Liver (tissue), 9 donors: Measurements from ENCODE around the gene FSD1L. TPM values are rescaled to one million over a fixed set of nuclear protein-coding genes. Genes with fewer than 3 reads are reported as not detected.

Source experiments
- DNase-seq: peaks from one replicate; pipeline ENCODE4 v3.0.0-alpha.2; 2017; ENCODE audit warnings: low spot score
- H3K27ac ChIP-seq, 2 donors: one replicate each; pipeline ENCODE4 v1.7.0; 2013; ENCODE audit warnings: inconsistent platforms in 2 of 2, low read length in 2 of 2, control low read depth in 1 of 2, low read depth in 1 of 2, mild to moderate bottlenecking in 1 of 2
- H3K27me3 ChIP-seq, 4 donors: one replicate each; pipeline versions ENCODE4 v1.6.1 to v1.7.0; 2013; ENCODE audit warnings: low read length in 3 of 4, inconsistent platforms in 1 of 4, mild to moderate bottlenecking in 1 of 4, moderate library complexity in 1 of 4; ENCODE audit not compliant: control insufficient read depth in 4 of 4, insufficient read depth in 4 of 4
- H3K36me3 ChIP-seq, 4 donors: one replicate each; pipeline versions ENCODE4 v1.6.1 to v1.7.0; 2013; ENCODE audit warnings: low read length in 3 of 4, mild to moderate bottlenecking in 3 of 4, low read depth in 1 of 4, moderate library complexity in 1 of 4; ENCODE audit not compliant: control insufficient read depth in 4 of 4, insufficient read depth in 3 of 4
- H3K4me1 ChIP-seq, 4 donors: one replicate each; pipeline versions ENCODE4 v1.6.1 to v1.7.0; 2013; ENCODE audit warnings: low read length in 3 of 4, mild to moderate bottlenecking in 3 of 4, moderate library complexity in 1 of 4; ENCODE audit not compliant: control insufficient read depth in 4 of 4, insufficient read depth in 4 of 4
- H3K4me3 ChIP-seq, 3 donors: one replicate each; pipeline versions ENCODE4 v1.6.1 to v1.7.0; 2013; ENCODE audit warnings: low read length in 3 of 3, control low read depth in 1 of 3, low read depth in 1 of 3, mild to moderate bottlenecking in 1 of 3
- H3K9ac ChIP-seq, 2 donors: one replicate each; pipeline ENCODE4 v1.7.0; 2013; ENCODE audit warnings: low read length in 2 of 2, mild to moderate bottlenecking in 2 of 2, moderate library complexity in 2 of 2, control low read depth in 1 of 2, low read depth in 1 of 2
- H3K9me3 ChIP-seq, 4 donors: one replicate each; pipeline versions ENCODE4 v1.6.1 to v1.7.0; 2013; ENCODE audit warnings: low read length in 3 of 4; ENCODE audit not compliant: control insufficient read depth in 4 of 4
- CTCF ChIP-seq: fragments of 150-350 bp; IDR thresholded peaks from 2 replicates; pipeline ENCODE4 v1.5.1; 2017; ENCODE audit warnings: improper control_type of control experiment, low read depth, low read length; ENCODE audit not compliant: missing input control
- EGR1 ChIP-seq, 2 donors: IDR thresholded peaks; 2 replicates each; pipeline ENCODE4 v1.6.1; 2016 to 2018; ENCODE audit warnings: antibody characterized with exemption in 2 of 2, low read depth in 2 of 2
- FOXA1 ChIP-seq: IDR thresholded peaks from 2 replicates; pipeline ENCODE4 v1.6.1; 2016; ENCODE audit warnings: antibody characterized with exemption
- FOXA2 ChIP-seq: IDR thresholded peaks from 2 replicates; pipeline ENCODE4 v1.6.1; 2016; ENCODE audit warnings: antibody characterized with exemption
- GABPA ChIP-seq, 2 donors: IDR thresholded peaks in 1 of 2; conservative IDR thresholded peaks in 1 of 2; 2 replicates each; pipeline ENCODE4 v1.6.1; 2016; ENCODE audit warnings: antibody characterized with exemption in 2 of 2, mild to moderate bottlenecking in 1 of 2, moderate library complexity in 1 of 2
- HNF4A ChIP-seq, 2 donors: conservative IDR thresholded peaks; 2 replicates each; pipeline ENCODE4 v1.6.1; 2016; ENCODE audit warnings: antibody characterized with exemption in 2 of 2, mild to moderate bottlenecking in 2 of 2
- HNF4G ChIP-seq: IDR thresholded peaks from 2 replicates; pipeline ENCODE4 v1.6.1; 2016; ENCODE audit warnings: antibody characterized with exemption
- MAX ChIP-seq: IDR thresholded peaks from 2 replicates; pipeline ENCODE4 v1.6.1; 2016; ENCODE audit warnings: antibody characterized with exemption
- NR2F2 ChIP-seq: IDR thresholded peaks from 2 replicates; pipeline ENCODE4 v1.6.1; 2016; ENCODE audit warnings: antibody characterized with exemption
- REST ChIP-seq: IDR thresholded peaks from 2 replicates; pipeline ENCODE4 v1.6.1; 2016; ENCODE audit warnings: antibody characterized with exemption, mild to moderate bottlenecking
- RXRA ChIP-seq, 2 donors: IDR thresholded peaks; 2 replicates each; pipeline ENCODE4 v1.6.1; 2017 to 2018; ENCODE audit warnings: antibody characterized with exemption in 2 of 2, mild to moderate bottlenecking in 1 of 2
- SP1 ChIP-seq: IDR thresholded peaks from 2 replicates; pipeline ENCODE4 v1.6.1; 2018; ENCODE audit warnings: antibody characterized with exemption, mild to moderate bottlenecking
- TAF1 ChIP-seq: conservative IDR thresholded peaks from 2 replicates; pipeline ENCODE4 v1.6.1; 2016; ENCODE audit warnings: antibody characterized with exemption, mild to moderate bottlenecking
- YY1 ChIP-seq: IDR thresholded peaks from 2 replicates; pipeline ENCODE4 v1.6.1; 2016; ENCODE audit warnings: antibody characterized with exemption, mild to moderate bottlenecking
- WGBS: extraction: QIAGEN DNeasy Blood & Tissue Kit; methylation state at CpG from one replicate; pipeline ENCODE4 v1.1.7; 2013; 5-methylcytosine and 5-hydroxymethylcytosine counted together
- polyA plus RNA-seq, 2 donors: library from polyadenylated mRNA; stranded (reverse) in 1 of 2; unstranded in 1 of 2; fragments of 200-250 nt in 1 of 2; fragments of >200 nt in 1 of 2; fragmentation: Nextera tagmentation in 1 of 2; extraction: Ambion mirVana in 1 of 2; gene quantifications; one replicate each; pipeline versions ENCODE4 v1.2.1 to v1.2.3, GENCODE V29; 2013 to 2015
- total RNA-seq, 2 donors: library from RNA; depleted of rRNA; stranded (reverse); fragments of >200 nt; gene quantifications; one replicate each; pipeline ENCODE4 v1.2.3, GENCODE V29; 2014
- donor health status: healthy.
- donor health status: healthy.
- donor health status: healthy.
- donor health status: healthy.
- donor health status: healthy.

The FSD1L gene
- total and polyA plus RNA-seq, 4 donors, result 0.38 to 3.6 (median 1.9) TPM

GRCh38 chr9:105426657-105427056 is 21.2 kb upstream of the FSD1L start:
- no peaks in the 10 kb centered on the region for H3K9me3 ChIP-seq
- peaks cover 2 to 14% (median 7%) of the 10 kb centered on the region in 4 donors for H3K4me1 ChIP-seq
- H3K27me3 ChIP-seq, result no peaks in the 10 kb centered on the region
- TF ChIP-seq YY1 (no peak), GABPA (IDR thresholded peaks at IDR 0.05 in 1 of 2, conservative IDR thresholded peaks at IDR 0.05 in 1 of 2) (no peak), REST (no peak), HNF4A (conservative IDR thresholded peaks at IDR 0.05) (no peak), MAX (no peak), NR2F2 (no peak), EGR1 (IDR thresholded peaks at IDR 0.05; ENCODE audit: low read depth in 2 of 2) (no peak), SP1 (no peak), FOXA2 (no peak), HNF4G (no peak)
- DNase-seq, result no peak
- H3K4me3 ChIP-seq, result no peak overlapping the region
- H3K9ac ChIP-seq, result no peak overlapping the region
- no peak overlapping the region for H3K27ac ChIP-seq
- WGBS, result 96% methylated on average over 3 of the region's 3 CpGs
- no peaks in the 10 kb centered on the region for H3K36me3 ChIP-seq

- no peaks in the 10 kb centered on the region for H3K27me3 ChIP-seq
- DNase-seq, result no peak
- peaks cover 4 to 26% (median 23%) of the 10 kb centered on the region in 4 donors for H3K4me1 ChIP-seq
- TF ChIP-seq HNF4A (conservative IDR thresholded peaks at IDR 0.05), result peak in 1 of 2 donors; percentile 62
- peak in 1 of 2 donors; percentile 11 for TF ChIP-seq RXRA (IDR thresholded peaks at IDR 0.05)
- no peak for TF ChIP-seq FOXA2
- no peak overlapping the region for H3K4me3 ChIP-seq
- H3K27ac ChIP-seq, result no peak overlapping the region
- H3K9me3 ChIP-seq, result no peaks in the 10 kb centered on the region
- 66% methylated on average over 9 of the region's 9 CpGs for WGBS
- no peaks in the 10 kb centered on the region for H3K36me3 ChIP-seq
- no peak overlapping the region for H3K9ac ChIP-seq
Observed at GRCh38 chr9:105431424-105432246, 16.2 kb upstream of the FSD1L start.

GRCh38 chr9:105432247-105432842 is 15.5 kb upstream of the FSD1L start:
- Histone ChIP-seq H3K27ac (no peak overlapping the region), H3K36me3 (no peaks in the 10 kb centered on the region), H3K9ac (no peak overlapping the region), H3K4me3 (no peak overlapping the region), H3K27me3 (no peaks in the 10 kb centered on the region), H3K9me3 (no peaks in the 10 kb centered on the region), H3K4me1 (peaks cover 4 to 28% (median 23%) of the 10 kb centered on the region in 4 donors)
- no peak for DNase-seq
- WGBS, result 36% methylated on average over 2 of the region's 2 CpGs
- no peak for TF ChIP-seq TAF1
- TF ChIP-seq FOXA1, result no peak
- peak; percentile 54 for TF ChIP-seq HNF4G
- TF ChIP-seq CTCF, result no peak
- no peak for TF ChIP-seq NR2F2
- TF ChIP-seq EGR1 (IDR thresholded peaks at IDR 0.05; ENCODE audit: low read depth in 2 of 2), result no peak
- peak; percentile 89 to 90 for TF ChIP-seq HNF4A (conservative IDR thresholded peaks at IDR 0.05)
- TF ChIP-seq YY1, result peak; percentile 78
- peak; percentile 33 for TF ChIP-seq REST
- no peak for TF ChIP-seq MAX
- TF ChIP-seq SP1, result peak; percentile 79
